BJ (cell line): ENCODE results near the gene MGAT3. TPM values are rescaled to one million over a fixed set of nuclear protein-coding genes. Genes with fewer than 3 reads are reported as not detected.

ENCODE experiments used
- CTCF ChIA-PET: fragments of 350-600 bp; formaldehyde crosslinking; extraction: SDS; loops from one replicate; lab custom pipeline; 2021; ENCODE audit warnings: antibody characterized with exemption, inconsistent platforms; lab: Yijun Ruan, JAX
- POLR2A ChIA-PET: fragments of 300-600 bp; sonication (Branson Sonifier 250); formaldehyde crosslinking; extraction: SDS; loops from one replicate; lab custom pipeline; 2021; ENCODE audit warnings: antibody characterized with exemption; lab: Charles Lee
- DNase-seq: peaks from one replicate; pipeline ENCODE4 v3.0.0-alpha.2; 2011; ENCODE audit warnings: low read depth
- H3K27me3 ChIP-seq: 2 replicates; pipeline ENCODE4 v1.6.0; 2011; ENCODE audit warnings: low read length; ENCODE audit not compliant: control insufficient read depth, insufficient read depth
- H3K36me3 ChIP-seq: 2 replicates; pipeline ENCODE4 v1.5.1; 2011; ENCODE audit warnings: low read length; ENCODE audit not compliant: control insufficient read depth, insufficient read depth
- H3K4me3 ChIP-seq: 2 replicates; pipeline ENCODE4 v1.5.1; 2011; ENCODE audit warnings: low read depth, mild to moderate bottlenecking, control low read depth, low read length
- CTCF ChIP-seq: IDR thresholded peaks from 2 replicates; pipeline ENCODE4 v1.5.1; 2011; ENCODE audit warnings: low read depth, mild to moderate bottlenecking, control low read depth, inconsistent platforms, low read length, moderate library complexity; ENCODE audit not compliant: insufficient read depth
- polyA plus RNA-seq: library from polyadenylated mRNA; depleted of rRNA; stranded (reverse); fragments of >200 nt; gene quantifications from 2 replicates; pipeline ENCODE4 v1.2.3, GENCODE V29; 2011

The MGAT3 gene
- polyA plus RNA-seq, 1 experiment, result 0.53 TPM

GRCh38 chr22:39432361-39432811 is 24.4 kb upstream of the MGAT3 start:
- ChIA-PET CTCF (no interaction called here), POLR2A (no interaction called here)
- TF ChIP-seq CTCF, result no peak
- Histone ChIP-seq H3K4me3 (no peak overlapping the region), H3K27me3 (no peaks in the 10 kb centered on the region), H3K36me3 (peaks cover 26% of the 10 kb centered on the region)
- no peak for DNase-seq

GRCh38 chr22:39433476-39434242 is 23.2 kb upstream of the MGAT3 start:
- CTCF ChIA-PET, result interaction anchor here (1.4 to 1.6 kb wide), 2 partner anchors 90 to 95 kb away, joined by 3 to 4 read pairs; no protein-coding TSS in a partner anchor
- POLR2A ChIA-PET, result no interaction called here
- no peak for TF ChIP-seq CTCF
- Histone ChIP-seq H3K27me3 (no peaks in the 10 kb centered on the region), H3K4me3 (no peak overlapping the region), H3K36me3 (peaks cover 19% of the 10 kb centered on the region)
- DNase-seq, result no peak

GRCh38 chr22:39434243-39434653 is 22.6 kb upstream of the MGAT3 start:
- TF ChIP-seq CTCF, result no peak
- H3K4me3 ChIP-seq, result no peak overlapping the region
- no peak for DNase-seq
- peaks cover 19% of the 10 kb centered on the region for H3K36me3 ChIP-seq
- ChIA-PET POLR2A (no interaction called here), CTCF (interaction anchor here (1.4 to 1.6 kb wide), 2 partner anchors 91 to 95 kb away, joined by 3 to 4 read pairs; no protein-coding TSS in a partner anchor)
- no peaks in the 10 kb centered on the region for H3K27me3 ChIP-seq

- POLR2A ChIA-PET, result no interaction called here
- no peak overlapping the region for H3K4me3 ChIP-seq
- H3K27me3 ChIP-seq, result no peaks in the 10 kb centered on the region
- TF ChIP-seq CTCF, result no peak
- CTCF ChIA-PET, result interaction anchor here (1.4 kb wide), 1 partner anchor 91 kb away, joined by 4 read pairs; no protein-coding TSS in a partner anchor
- no peak for DNase-seq
- H3K36me3 ChIP-seq, result peaks cover 19% of the 10 kb centered on the region
Measured at GRCh38 chr22:39434721-39435120, 22.1 kb upstream of the MGAT3 start.

GRCh38 chr22:39435616-39436015 is 21.2 kb upstream of the MGAT3 start:
- DNase-seq, result no peak
- ChIA-PET POLR2A (no interaction called here), CTCF (interaction anchor here (1.6 to 2.8 kb wide), 3 partner anchors 17 to 82 kb away, joined by 3 to 12 read pairs (median 11); no protein-coding TSS in a partner anchor)
- Histone ChIP-seq H3K36me3 (peaks cover 14% of the 10 kb centered on the region), H3K4me3 (no peak overlapping the region), H3K27me3 (no peaks in the 10 kb centered on the region)
- TF ChIP-seq CTCF, result no peak
